Suprapubic skin (tissue), 4 donors: Measurements from ENCODE around the gene PALMD. TPM values are rescaled to one million over a fixed set of nuclear protein-coding genes. Genes with fewer than 3 reads are reported as not detected.

ENCODE experiments used
- DNase-seq, 2 donors: peaks; one replicate each; pipeline ENCODE4 v3.0.0-alpha.2; 2019; ENCODE audit warnings: low spot score in 2 of 2
- H3K27ac ChIP-seq: fragments of 200-600 bp; sonication (generic); one replicate; pipeline ENCODE4 v1.5.1; 2019
- H3K27me3 ChIP-seq: fragments of 200-600 bp; sonication (generic); one replicate; pipeline ENCODE4 v1.5.1; 2019
- H3K36me3 ChIP-seq: fragments of 200-600 bp; sonication (generic); one replicate; pipeline ENCODE4 v1.5.1; 2019
- H3K4me1 ChIP-seq: fragments of 200-600 bp; sonication (generic); one replicate; pipeline ENCODE4 v1.5.1; 2019
- H3K4me3 ChIP-seq: fragments of 200-600 bp; sonication (generic); one replicate; pipeline ENCODE4 v1.5.1; 2019; ENCODE audit warnings: mild to moderate bottlenecking
- H3K9me3 ChIP-seq: fragments of 200-600 bp; sonication (generic); one replicate; pipeline ENCODE4 v1.5.1; 2019
- EP300 ChIP-seq: sonication (generic); formaldehyde crosslinking; IDR thresholded peaks from one replicate; pipeline ENCODE4 v1.6.1; 2017; ENCODE audit warnings: antibody characterized with exemption
- POLR2A ChIP-seq, 2 donors: fragments of 450-650 bp; IDR thresholded peaks; one replicate each; pipeline ENCODE4 v1.6.1; 2017; ENCODE audit warnings: antibody characterized with exemption in 2 of 2, mild to moderate bottlenecking in 2 of 2, moderate library complexity in 2 of 2
- POLR2AphosphoS5 ChIP-seq, 3 donors: sonication (generic); formaldehyde crosslinking; IDR thresholded peaks; one replicate each; pipeline ENCODE4 v1.6.1; 2017; ENCODE audit warnings: antibody characterized with exemption in 3 of 3
- WGBS: methylation state at CpG from one replicate; pipeline ENCODE4 v1.1.5; 2018; 5-methylcytosine and 5-hydroxymethylcytosine counted together
- total RNA-seq, 4 donors: library from RNA; depleted of rRNA; stranded (reverse); fragments of >200 nt; gene quantifications; one replicate each; pipeline ENCODE4 v1.1.0, GENCODE V29; 2016
- TF ChIP-seq, protein P1 (sequence below), 2 donors: fragments of 200-600 bp in 1 of 2; fragments of 450-650 bp in 1 of 2; sonication (generic) in 1 of 2; IDR thresholded peaks; one replicate each; pipeline ENCODE4 v1.5.1; 2016 to 2019; ENCODE audit warnings: antibody characterized with exemption in 2 of 2, mild to moderate bottlenecking in 1 of 2, moderate library complexity in 1 of 2

The PALMD gene
- 100 to 1,000 TPM; 111 to 183 (median 138) TPM for total RNA-seq

- WGBS = 9% methylated on average over 17 of the region's 17 CpGs
- no peaks in the 10 kb centered on the region for H3K27me3 ChIP-seq
- H3K27ac ChIP-seq = peak within 1 kb of the TSS; percentile 93
- peaks cover 41% of the 10 kb centered on the region for H3K4me1 ChIP-seq
- no peaks in the 10 kb centered on the region for H3K36me3 ChIP-seq
- peak; percentile 77 to 80 for DNase-seq
- no peaks in the 10 kb centered on the region for H3K9me3 ChIP-seq
- TF ChIP-seq POLR2AphosphoS5 (IDR thresholded peaks at IDR 0.05) (peak in 2 of 3 donors; percentile 57 to 71), EP300 (no peak), POLR2A (IDR thresholded peaks at IDR 0.05) (peak in 1 of 2 donors; percentile 32)
- TF ChIP-seq, protein P1, sequence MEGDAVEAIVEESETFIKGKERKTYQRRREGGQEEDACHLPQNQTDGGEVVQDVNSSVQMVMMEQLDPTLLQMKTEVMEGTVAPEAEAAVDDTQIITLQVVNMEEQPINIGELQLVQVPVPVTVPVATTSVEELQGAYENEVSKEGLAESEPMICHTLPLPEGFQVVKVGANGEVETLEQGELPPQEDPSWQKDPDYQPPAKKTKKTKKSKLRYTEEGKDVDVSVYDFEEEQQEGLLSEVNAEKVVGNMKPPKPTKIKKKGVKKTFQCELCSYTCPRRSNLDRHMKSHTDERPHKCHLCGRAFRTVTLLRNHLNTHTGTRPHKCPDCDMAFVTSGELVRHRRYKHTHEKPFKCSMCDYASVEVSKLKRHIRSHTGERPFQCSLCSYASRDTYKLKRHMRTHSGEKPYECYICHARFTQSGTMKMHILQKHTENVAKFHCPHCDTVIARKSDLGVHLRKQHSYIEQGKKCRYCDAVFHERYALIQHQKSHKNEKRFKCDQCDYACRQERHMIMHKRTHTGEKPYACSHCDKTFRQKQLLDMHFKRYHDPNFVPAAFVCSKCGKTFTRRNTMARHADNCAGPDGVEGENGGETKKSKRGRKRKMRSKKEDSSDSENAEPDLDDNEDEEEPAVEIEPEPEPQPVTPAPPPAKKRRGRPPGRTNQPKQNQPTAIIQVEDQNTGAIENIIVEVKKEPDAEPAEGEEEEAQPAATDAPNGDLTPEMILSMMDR (IDR thresholded peaks at IDR 0.05) = no peak
- H3K4me3 ChIP-seq = peak within 1 kb of the TSS; percentile 64
These were observed at the start of gene PALMD for GRCh38 chr1:99645699-99646531. TSS of gene PALMD (plus strand) at chr1:99646113. CDS start at chr1:99646318, 205 bp downstream.

- Histone ChIP-seq H3K27me3 (no peaks in the 10 kb centered on the region), H3K36me3 (no peaks in the 10 kb centered on the region), H3K9me3 (no peaks in the 10 kb centered on the region), H3K27ac (no peak overlapping the region), H3K4me1 (no peaks in the 10 kb centered on the region), H3K4me3 (no peak overlapping the region)
- no peak for DNase-seq
- TF ChIP-seq, protein P1 (IDR thresholded peaks at IDR 0.05) = no peak
- no peak for TF ChIP-seq POLR2AphosphoS5 (IDR thresholded peaks at IDR 0.05)
- TF ChIP-seq POLR2A (IDR thresholded peaks at IDR 0.05) = no peak
- TF ChIP-seq EP300 = no peak
- 94% methylated on average over 2 of the region's 2 CpGs for WGBS
These were observed 47.0 kb upstream of the PALMD start for GRCh38 chr1:99598738-99599411.

GRCh38 chr1:99599678-99600175, 46.2 kb upstream of the PALMD start:
- no peaks in the 10 kb centered on the region for H3K4me1 ChIP-seq
- TF ChIP-seq, protein P1 (IDR thresholded peaks at IDR 0.05) = no peak
- TF ChIP-seq POLR2A (IDR thresholded peaks at IDR 0.05) (no peak), EP300 (no peak)
- H3K27me3 ChIP-seq = no peaks in the 10 kb centered on the region
- no peaks in the 10 kb centered on the region for H3K9me3 ChIP-seq
- 88% methylated on average over 5 of the region's 5 CpGs for WGBS
- H3K27ac ChIP-seq = no peak overlapping the region
- no peak for DNase-seq
- no peaks in the 10 kb centered on the region for H3K36me3 ChIP-seq
- no peak overlapping the region for H3K4me3 ChIP-seq

- H3K36me3 ChIP-seq = no peaks in the 10 kb centered on the region
- no peak overlapping the region for H3K27ac ChIP-seq
- no peaks in the 10 kb centered on the region for H3K9me3 ChIP-seq
- 48% methylated on average over 3 of the region's 3 CpGs for WGBS
- no peak for DNase-seq
- TF ChIP-seq, protein P1 (IDR thresholded peaks at IDR 0.05) = no peak
- TF ChIP-seq EP300 = no peak
- TF ChIP-seq POLR2A (IDR thresholded peaks at IDR 0.05) = no peak
- TF ChIP-seq POLR2AphosphoS5 (IDR thresholded peaks at IDR 0.05) = no peak
- no peaks in the 10 kb centered on the region for H3K27me3 ChIP-seq
- H3K4me3 ChIP-seq = no peak overlapping the region
- H3K4me1 ChIP-seq = no peaks in the 10 kb centered on the region
These were observed 45.1 kb upstream of the PALMD start for GRCh38 chr1:99600782-99601181.

- Histone ChIP-seq H3K9me3 (no peaks in the 10 kb centered on the region), H3K27ac (no peak overlapping the region), H3K36me3 (no peaks in the 10 kb centered on the region), H3K4me1 (no peaks in the 10 kb centered on the region), H3K4me3 (no peak overlapping the region), H3K27me3 (no peaks in the 10 kb centered on the region)
- DNase-seq = no peak
- TF ChIP-seq POLR2AphosphoS5 (IDR thresholded peaks at IDR 0.05) (no peak), POLR2A (IDR thresholded peaks at IDR 0.05) (no peak), EP300 (no peak)
- TF ChIP-seq, protein P1 (IDR thresholded peaks at IDR 0.05) = no peak
- 75% methylated on average over 3 of the region's 3 CpGs for WGBS
These were observed 44.7 kb upstream of the PALMD start for GRCh38 chr1:99601208-99601607.
